HCT116 (cell line): ENCODE results near the gene HIVEP2. TPM values are rescaled to one million over a fixed set of nuclear protein-coding genes. Genes with fewer than 3 reads are reported as not detected.

Source experiments
- ATAC-seq: fragments of 200-7000 bp; cut with Tn5 transposase; 2 replicates; pipeline ENCODE4 v1.9.1; 2020; ENCODE audit warnings: mild to moderate bottlenecking, moderate library complexity
- BruUV-seq: library from RNA; stranded (reverse); fragments of 400-500 nt; replicated peaks from 2 replicates; lab custom pipeline; 2021; lab: Mats Ljungman, UMichigan
- CTCF ChIA-PET: fragments of 300-600 bp; sonication (Branson Sonifier 250); formaldehyde crosslinking; loops from one replicate; lab custom pipeline; 2021; ENCODE audit warnings: antibody characterized with exemption; lab: Charles Lee
- POLR2A ChIA-PET: fragments of 300-600, 350-600 bp; sonication (Branson Sonifier 250); formaldehyde crosslinking; loops from one replicate; lab custom pipeline; 2021; ENCODE audit warnings: antibody characterized with exemption; lab: Charles Lee
- RAD21 ChIA-PET, 2 experiments: fragments of 300-600 bp; sonication (Branson Sonifier 250); formaldehyde crosslinking; loops; one replicate each; lab custom pipeline; 2023; ENCODE audit warnings: low total read pairs in 2 of 2; ENCODE audit not compliant: uncharacterized antibody in 2 of 2, unreplicated experiment in 2 of 2, low non-redundant PET in 1 of 2; lab: Charles Lee
- DNase-seq: peaks from one replicate; pipeline ENCODE4 v3.0.0-alpha.2; 2010; ENCODE audit warnings: low read depth, low spot score
- H2AFZ ChIP-seq: fragments of 200-600 bp; shearing (Covaris generic), sonication (generic); 2 replicates; pipeline ENCODE4 v1.6.1; 2017; ENCODE audit warnings: low read depth, mixed run types, mixed read lengths, antibody characterized with exemption, low read length; ENCODE audit not compliant: poor library complexity, severe bottlenecking
- H3K27ac ChIP-seq: 2 replicates; pipeline ENCODE4 v1.5.1; 2012; ENCODE audit warnings: low read depth, low read length
- H3K27me3 ChIP-seq: fragments of 200-600 bp; sonication (generic); 2 replicates; pipeline ENCODE4 v1.6.1; 2016; ENCODE audit warnings: mixed run types, low read length, mixed read lengths; ENCODE audit not compliant: insufficient read depth
- H3K36me3 ChIP-seq, 2 experiments: fragments of 200-500 bp in 1 of 2; fragments of 200-600 bp in 1 of 2; sonication (Bioruptor generic) in 1 of 2; sonication (generic) in 1 of 2; 2 replicates each; pipeline versions ENCODE4 v1.5.1 to v1.6.1; 2014 to 2016; ENCODE audit warnings: low read length in 2 of 2, inconsistent platforms in 1 of 2, mixed read lengths in 1 of 2, mixed run types in 1 of 2; ENCODE audit not compliant: insufficient read depth in 2 of 2, control insufficient read depth in 1 of 2
- H3K4me1 ChIP-seq, 2 experiments: fragments of 200-600 bp in 1 of 2; sonication (generic) in 1 of 2; 2 replicates each; pipeline versions ENCODE4 v1.5.1 to v1.6.1; 2012 to 2017; ENCODE audit warnings: low read length in 2 of 2, inconsistent platforms in 1 of 2, mild to moderate bottlenecking in 1 of 2, mixed read lengths in 1 of 2, mixed run types in 1 of 2, moderate library complexity in 1 of 2; ENCODE audit not compliant: insufficient read depth in 2 of 2, control insufficient read depth in 1 of 2
- H3K4me2 ChIP-seq: fragments of 200-600 bp; sonication (generic); 2 replicates; pipeline ENCODE4 v1.6.1; 2017; ENCODE audit warnings: mixed run types, low read length, mixed read lengths
- H3K4me3 ChIP-seq, 2 experiments: fragments of 200-600 bp in 1 of 2; sonication (generic) in 1 of 2; replicated peaks in 1 of 2; 2 replicates each; pipeline ENCODE4 v1.5.1; 2011 to 2016; ENCODE audit warnings: low read length in 2 of 2, control low read depth in 1 of 2, low read depth in 1 of 2, mild to moderate bottlenecking in 1 of 2, mixed read lengths in 1 of 2, mixed run types in 1 of 2
- H3K79me2 ChIP-seq: fragments of 200-600 bp; sonication (generic); 2 replicates; pipeline ENCODE4 v1.6.1; 2017; ENCODE audit warnings: mild to moderate bottlenecking, mixed run types, low read length, moderate library complexity, mixed read lengths; ENCODE audit not compliant: insufficient read depth
- H3K9ac ChIP-seq: fragments of 200-600 bp; sonication (generic); 2 replicates; pipeline ENCODE4 v1.6.1; 2016; ENCODE audit warnings: low read length, mixed read lengths
- H3K9me2 ChIP-seq: fragments of 200-600 bp; sonication (generic), shearing (Covaris generic); 2 replicates; pipeline ENCODE4 v1.6.1; 2017; ENCODE audit warnings: mixed run types, mild to moderate bottlenecking, moderate library complexity; ENCODE audit not compliant: insufficient read depth
- H3K9me3 ChIP-seq, 2 experiments: fragments of 200-500 bp in 1 of 2; fragments of 200-600 bp in 1 of 2; sonication (Bioruptor generic) in 1 of 2; sonication (generic) in 1 of 2; 2 replicates each; pipeline ENCODE4 v1.6.1; 2014 to 2017; ENCODE audit warnings: low read length in 2 of 2, mixed read lengths in 2 of 2, inconsistent platforms in 1 of 2, low read depth in 1 of 2, mild to moderate bottlenecking in 1 of 2, mixed run types in 1 of 2, moderate library complexity in 1 of 2; ENCODE audit not compliant: control insufficient read depth in 1 of 2, insufficient read depth in 1 of 2
- H4K20me1 ChIP-seq: fragments of 200-600 bp; sonication (generic), shearing (Covaris generic); 2 replicates; pipeline ENCODE4 v1.6.1; 2017; ENCODE audit warnings: mixed run types, mild to moderate bottlenecking, moderate library complexity; ENCODE audit not compliant: insufficient read depth
- CTCF ChIP-seq, 3 experiments: fragments of 200-600 bp in 1 of 3; sonication (generic) in 1 of 3; IDR thresholded peaks in 2 of 3; conservative IDR thresholded peaks in 1 of 3; 2 replicates each; pipeline ENCODE4 v1.5.1; 2012 to 2017; ENCODE audit warnings: low read depth in 2 of 3, low read length in 2 of 3, antibody characterized with exemption in 1 of 3, borderline replicate concordance in 1 of 3, control low read depth in 1 of 3, mild to moderate bottlenecking in 1 of 3, mixed read lengths in 1 of 3, mixed run types in 1 of 3, moderate library complexity in 1 of 3; ENCODE audit not compliant: insufficient read depth in 1 of 3
- EGR1 ChIP-seq: IDR thresholded peaks from 2 replicates; pipeline ENCODE4 v1.6.1; 2012; ENCODE audit warnings: low read depth
- EZH2phosphoT487 ChIP-seq: fragments of 200-600 bp; IDR thresholded peaks from 2 replicates; pipeline ENCODE4 v1.6.1; 2018; ENCODE audit warnings: antibody characterized with exemption, borderline replicate concordance
- JUND ChIP-seq: IDR thresholded peaks from 2 replicates; pipeline ENCODE4 v1.6.1; 2012
- POLR2AphosphoS5 ChIP-seq: IDR thresholded peaks from 2 replicates; pipeline ENCODE4 v1.6.1; 2011; ENCODE audit warnings: mild to moderate bottlenecking, low read depth, low read length, moderate library complexity
- RAD21 ChIP-seq: IDR thresholded peaks from 2 replicates; pipeline ENCODE4 v1.6.1; 2012; ENCODE audit warnings: low read depth, mild to moderate bottlenecking
- REST ChIP-seq: IDR thresholded peaks from 2 replicates; pipeline ENCODE4 v1.6.1; 2012; ENCODE audit warnings: low read depth
- SIN3A ChIP-seq: IDR thresholded peaks from 2 replicates; pipeline ENCODE4 v1.6.1; 2012; ENCODE audit warnings: low read depth
- SP1 ChIP-seq: IDR thresholded peaks from 2 replicates; pipeline ENCODE4 v1.6.1; 2012; ENCODE audit warnings: low read depth
- SRF ChIP-seq: IDR thresholded peaks from 2 replicates; pipeline ENCODE4 v1.6.1; 2012; ENCODE audit warnings: low read depth
- TCF7L2 ChIP-seq: IDR thresholded peaks from 2 replicates; pipeline ENCODE4 v1.7.0; 2011; ENCODE audit warnings: borderline replicate concordance, inconsistent platforms; ENCODE audit not compliant: insufficient read depth, insufficient read length; ENCODE audit errors: extremely low read depth
- YY1 ChIP-seq: IDR thresholded peaks from 2 replicates; pipeline ENCODE4 v1.6.1; 2011; ENCODE audit warnings: low read length, low read depth, moderate library complexity, mild to moderate bottlenecking; ENCODE audit not compliant: insufficient replicate concordance; ENCODE audit errors: extremely low read depth
- ZFX ChIP-seq: fragments of 450-650 bp; IDR thresholded peaks from 2 replicates; pipeline ENCODE4 v1.6.1; 2017
- ZNF274 ChIP-seq: fragments of 200-500 bp; sonication (Bioruptor generic); IDR thresholded peaks from 2 replicates; pipeline ENCODE4 v1.6.1; 2014; ENCODE audit warnings: mild to moderate bottlenecking, low read depth, low read length, inconsistent platforms
- intact Hi-C: fragments of 100-400 bp; cut with micrococcal nuclease; formaldehyde crosslinking; loops from 2 replicates; pipeline ENCODE4 v1.10.0; 2022
- total RNA-seq: library from RNA; stranded (reverse); gene quantifications from one replicate; pipeline ENCODE4 v1.2.1, GENCODE V29; 2021; ENCODE audit not compliant: unreplicated experiment
- TF ChIP-seq, protein P1 (sequence below): IDR thresholded peaks from 2 replicates; pipeline ENCODE4 v1.6.1; 2012
- TF ChIP-seq, protein P2 (sequence below): IDR thresholded peaks from 2 replicates; pipeline ENCODE4 v1.6.1; 2011; ENCODE audit warnings: mild to moderate bottlenecking, low read length, moderate library complexity; ENCODE audit not compliant: insufficient replicate concordance; ENCODE audit errors: extremely low read depth

HIVEP2 gene
- total RNA-seq, 1 experiment from 2014 or later, result 8.1 TPM

DNA sequence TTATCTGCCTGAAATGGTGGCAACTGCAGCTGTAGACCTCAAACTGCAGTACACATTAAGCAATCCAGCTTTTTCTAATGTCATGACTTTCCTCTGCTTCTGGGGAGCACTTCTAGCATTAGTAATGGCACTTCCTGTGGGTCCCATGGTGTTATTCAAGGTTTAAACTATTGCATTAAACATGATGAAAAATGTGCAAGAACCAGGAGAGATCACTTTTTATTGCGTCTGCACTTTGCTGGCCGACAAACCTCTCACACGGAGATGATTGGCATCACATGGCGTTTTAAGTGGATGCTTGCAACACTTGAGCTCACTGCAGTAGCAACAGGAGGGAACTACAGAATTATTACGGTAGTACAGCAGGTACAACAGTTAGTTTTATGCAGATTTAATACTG is 148.4 kb downstream of the HIVEP2 start:
- Histone ChIP-seq H3K4me3 (no peak overlapping the region), H3K9ac (no peak overlapping the region), H3K4me1 (no peaks in the 10 kb centered on the region; a peak in 1 of 4 replicates), H3K27ac (no peak overlapping the region), H3K79me2 (no peaks in the 10 kb centered on the region), H3K9me3 (no peaks in the 10 kb centered on the region), H3K4me2 (no peak overlapping the region), H3K36me3 (no peaks in the 10 kb centered on the region), H3K27me3 (no peaks in the 10 kb centered on the region), H4K20me1 (no peaks in the 10 kb centered on the region), H2AFZ (no peak overlapping the region), H3K9me2 (no peaks in the 10 kb centered on the region)
- TF ChIP-seq REST (no peak), CTCF (IDR thresholded peaks at IDR 0.05 in 2 of 3, conservative IDR thresholded peaks at IDR 0.05 in 1 of 3; ENCODE audit: borderline replicate concordance in 1 of 3, insufficient read depth in 1 of 3, low read depth in 2 of 3, low read length in 2 of 3) (no peak), EZH2phosphoT487 (no peak), ZNF274 (no peak), EGR1 (no peak), YY1 (no peak), TCF7L2 (no peak), ZFX (no peak), RAD21 (no peak), POLR2AphosphoS5 (no peak), SRF (no peak), SP1 (no peak), SIN3A (no peak), JUND (no peak)
- TF ChIP-seq, protein P1, sequence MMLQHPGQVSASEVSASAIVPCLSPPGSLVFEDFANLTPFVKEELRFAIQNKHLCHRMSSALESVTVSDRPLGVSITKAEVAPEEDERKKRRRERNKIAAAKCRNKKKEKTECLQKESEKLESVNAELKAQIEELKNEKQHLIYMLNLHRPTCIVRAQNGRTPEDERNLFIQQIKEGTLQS, result no peak
- TF ChIP-seq, protein P2, sequence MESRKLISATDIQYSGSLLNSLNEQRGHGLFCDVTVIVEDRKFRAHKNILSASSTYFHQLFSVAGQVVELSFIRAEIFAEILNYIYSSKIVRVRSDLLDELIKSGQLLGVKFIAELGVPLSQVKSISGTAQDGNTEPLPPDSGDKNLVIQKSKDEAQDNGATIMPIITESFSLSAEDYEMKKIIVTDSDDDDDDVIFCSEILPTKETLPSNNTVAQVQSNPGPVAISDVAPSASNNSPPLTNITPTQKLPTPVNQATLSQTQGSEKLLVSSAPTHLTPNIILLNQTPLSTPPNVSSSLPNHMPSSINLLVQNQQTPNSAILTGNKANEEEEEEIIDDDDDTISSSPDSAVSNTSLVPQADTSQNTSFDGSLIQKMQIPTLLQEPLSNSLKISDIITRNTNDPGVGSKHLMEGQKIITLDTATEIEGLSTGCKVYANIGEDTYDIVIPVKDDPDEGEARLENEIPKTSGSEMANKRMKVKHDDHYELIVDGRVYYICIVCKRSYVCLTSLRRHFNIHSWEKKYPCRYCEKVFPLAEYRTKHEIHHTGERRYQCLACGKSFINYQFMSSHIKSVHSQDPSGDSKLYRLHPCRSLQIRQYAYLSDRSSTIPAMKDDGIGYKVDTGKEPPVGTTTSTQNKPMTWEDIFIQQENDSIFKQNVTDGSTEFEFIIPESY, result no peak
- RAD21 ChIA-PET, result no interaction called here
- POLR2A ChIA-PET, result no interaction called here
- CTCF ChIA-PET, result no interaction called here
- DNase-seq (no peak), ATAC-seq (no peak)
- intact Hi-C loops, result no loop called here
- no TSS peak for BruUV-seq
